Keratinocyte (primary cell): ENCODE data around the gene AFF2. TPM values are rescaled to one million over a fixed set of nuclear protein-coding genes. Genes with fewer than 3 reads are reported as not detected.

Source experiments
- DNase-seq: peaks from one replicate; pipeline ENCODE4 v3.0.0-alpha.2; 2011; ENCODE audit warnings: low read depth, missing footprints, low spot score
- FAIRE-seq: peaks from 2 replicates; lab custom pipeline; 2011; peaks lifted over from hg19 to GRCh38; lab: Jason Lieb, UNC
- H2AFZ ChIP-seq: 2 replicates; pipeline ENCODE4 v1.6.0; 2012; ENCODE audit warnings: low read length, control low read depth, inconsistent platforms; ENCODE audit not compliant: control insufficient read depth
- H3K27ac ChIP-seq: 2 replicates; pipeline ENCODE4 v1.5.1; 2011; ENCODE audit warnings: low read length; ENCODE audit not compliant: control insufficient read depth, insufficient read depth
- H3K27me3 ChIP-seq: 3 replicates; pipeline ENCODE4 v1.6.0; 2011; ENCODE audit warnings: low read length; ENCODE audit not compliant: control insufficient read depth, insufficient read depth; ENCODE audit errors: extremely low read depth
- H3K36me3 ChIP-seq, 2 experiments: 2 replicates in 1 of 2; 3 replicates in 1 of 2; pipeline ENCODE4 v1.5.1; 2011; ENCODE audit warnings: low read length in 2 of 2, mild to moderate bottlenecking in 1 of 2; ENCODE audit not compliant: control insufficient read depth in 2 of 2, insufficient read depth in 2 of 2; ENCODE audit errors: extremely low read depth in 1 of 2
- H3K4me1 ChIP-seq: 3 replicates; pipeline ENCODE4 v1.5.1; 2011; ENCODE audit warnings: low read length; ENCODE audit not compliant: control insufficient read depth, insufficient read depth; ENCODE audit errors: extremely low read depth
- H3K4me2 ChIP-seq: 3 replicates; pipeline ENCODE4 v1.6.0; 2011; ENCODE audit warnings: low read depth, low read length; ENCODE audit not compliant: control insufficient read depth, insufficient read depth; ENCODE audit errors: extremely low read depth
- H3K4me3 ChIP-seq, 3 experiments: fragments of 200-600 bp in 1 of 3; sonication (generic) in 1 of 3; 2 replicates in 2 of 3; 3 replicates in 1 of 3; pipeline ENCODE4 v1.5.1; 2011 to 2016; ENCODE audit warnings: low read length in 3 of 3, mild to moderate bottlenecking in 3 of 3, control low read depth in 2 of 3, inconsistent platforms in 1 of 3, low read depth in 1 of 3, mixed read lengths in 1 of 3, mixed run types in 1 of 3, moderate library complexity in 1 of 3; ENCODE audit not compliant: control insufficient read depth in 2 of 3, insufficient read depth in 2 of 3; ENCODE audit errors: extremely low read depth in 1 of 3
- H3K79me2 ChIP-seq: 2 replicates; pipeline ENCODE4 v1.6.0; 2012; ENCODE audit warnings: low read length; ENCODE audit not compliant: control insufficient read depth, insufficient read depth
- H3K9ac ChIP-seq: 3 replicates; pipeline ENCODE4 v1.6.0; 2011; ENCODE audit warnings: low read length; ENCODE audit not compliant: control insufficient read depth, insufficient read depth; ENCODE audit errors: extremely low read depth
- H3K9me1 ChIP-seq: 3 replicates; pipeline ENCODE4 v1.6.0; 2011; ENCODE audit warnings: low read length; ENCODE audit not compliant: control insufficient read depth, insufficient read depth; ENCODE audit errors: extremely low read depth
- H3K9me3 ChIP-seq: 2 replicates; pipeline ENCODE4 v1.5.1; 2012; ENCODE audit warnings: low read depth, low read length; ENCODE audit not compliant: control insufficient read depth
- H4K20me1 ChIP-seq: 3 replicates; pipeline ENCODE4 v1.6.0; 2011; ENCODE audit warnings: low read length; ENCODE audit not compliant: control insufficient read depth, insufficient read depth; ENCODE audit errors: extremely low read depth
- EZH2 ChIP-seq: IDR thresholded peaks from one replicate; pipeline ENCODE4 v1.6.1; 2012; ENCODE audit warnings: inconsistent platforms, mild to moderate bottlenecking, low read length, moderate library complexity
- dilution Hi-C: fragments of 300-500 bp; cut with MboI; formaldehyde crosslinking; loops from one replicate; pipeline ENCODE4 v1.7.0; 2020; ENCODE audit warnings: low sequenced_read_pairs; ENCODE audit not compliant: extremely low pct_ligation_motif_present
- polyA plus RNA-seq, 5 experiments: library from polyadenylated mRNA; depleted of rRNA in 3 of 5; stranded (reverse) in 3 of 5; stranded (forward) in 1 of 5; unstranded in 1 of 5; fragments of >200 nt; gene quantifications; 1 replicate in 1 of 5; 2 replicates in 3 of 5; 3 replicates in 1 of 5; pipeline versions ENCODE4 v1.2.1 to v1.2.3, GENCODE V29; 2011 to 2012; ENCODE audit warnings: missing spikeins in 2 of 5, low read depth in 1 of 5, low replicate concordance in 1 of 5
- TF ChIP-seq, protein P1 (sequence below), 3 experiments: IDR thresholded peaks in 1 of 3; conservative IDR thresholded peaks in 1 of 3; optimal IDR thresholded peaks in 1 of 3; 2 replicates in 2 of 3; 3 replicates in 1 of 3; pipeline versions ENCODE3 to v1.5.1; 2011; ENCODE audit warnings: low read length in 3 of 3, mild to moderate bottlenecking in 3 of 3, moderate library complexity in 2 of 3, control low read depth in 1 of 3, inconsistent platforms in 1 of 3; ENCODE audit not compliant: insufficient read depth in 2 of 3; ENCODE audit errors: extremely low read depth in 1 of 3

AFF2 gene
- polyA plus RNA-seq, 1 donor (not counting 4 experiments of a cell fraction or from before 2014, with no cell fraction given), result 0.01 TPM

DNA sequence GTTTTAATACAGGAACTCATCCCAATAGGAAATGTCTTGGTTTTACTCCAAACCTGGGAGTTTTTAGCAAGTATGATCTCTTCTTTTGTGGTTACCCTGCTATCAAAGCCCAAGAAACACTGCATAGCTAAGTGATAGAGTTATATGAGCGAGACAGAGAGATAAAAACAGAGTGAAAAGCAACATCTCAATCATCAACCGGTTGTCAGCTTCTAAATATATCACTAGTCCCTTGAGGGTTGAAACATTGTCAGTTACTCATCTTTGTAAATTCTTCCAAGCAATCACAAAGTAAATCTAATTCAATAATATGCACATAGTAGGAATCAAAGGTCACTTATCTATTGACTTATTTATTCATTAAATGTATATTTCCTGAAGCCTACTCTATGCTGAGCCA lies 520.7 kb downstream of the AFF2 start:
- dilution Hi-C loops, result no loop called here
- no peaks in the 10 kb centered on the region for H3K27me3 ChIP-seq
- no peak overlapping the region for H3K4me2 ChIP-seq
- no peaks in the 10 kb centered on the region for H3K79me2 ChIP-seq
- no peaks in the 10 kb centered on the region for H3K36me3 ChIP-seq
- H3K27ac ChIP-seq, result no peak overlapping the region
- no peak overlapping the region for H2AFZ ChIP-seq
- no peaks in the 10 kb centered on the region for H3K4me1 ChIP-seq
- H3K9me3 ChIP-seq, result no peaks in the 10 kb centered on the region
- no peaks in the 10 kb centered on the region for H4K20me1 ChIP-seq
- no peaks in the 10 kb centered on the region for H3K9me1 ChIP-seq
- FAIRE-seq (no peak), DNase-seq (no peak)
- H3K9ac ChIP-seq, result no peak overlapping the region
- H3K4me3 ChIP-seq, result no peak overlapping the region
- TF ChIP-seq, protein P1, sequence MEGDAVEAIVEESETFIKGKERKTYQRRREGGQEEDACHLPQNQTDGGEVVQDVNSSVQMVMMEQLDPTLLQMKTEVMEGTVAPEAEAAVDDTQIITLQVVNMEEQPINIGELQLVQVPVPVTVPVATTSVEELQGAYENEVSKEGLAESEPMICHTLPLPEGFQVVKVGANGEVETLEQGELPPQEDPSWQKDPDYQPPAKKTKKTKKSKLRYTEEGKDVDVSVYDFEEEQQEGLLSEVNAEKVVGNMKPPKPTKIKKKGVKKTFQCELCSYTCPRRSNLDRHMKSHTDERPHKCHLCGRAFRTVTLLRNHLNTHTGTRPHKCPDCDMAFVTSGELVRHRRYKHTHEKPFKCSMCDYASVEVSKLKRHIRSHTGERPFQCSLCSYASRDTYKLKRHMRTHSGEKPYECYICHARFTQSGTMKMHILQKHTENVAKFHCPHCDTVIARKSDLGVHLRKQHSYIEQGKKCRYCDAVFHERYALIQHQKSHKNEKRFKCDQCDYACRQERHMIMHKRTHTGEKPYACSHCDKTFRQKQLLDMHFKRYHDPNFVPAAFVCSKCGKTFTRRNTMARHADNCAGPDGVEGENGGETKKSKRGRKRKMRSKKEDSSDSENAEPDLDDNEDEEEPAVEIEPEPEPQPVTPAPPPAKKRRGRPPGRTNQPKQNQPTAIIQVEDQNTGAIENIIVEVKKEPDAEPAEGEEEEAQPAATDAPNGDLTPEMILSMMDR (optimal IDR thresholded peaks at IDR 0.05 in 1 of 3, IDR thresholded peaks at IDR 0.05 in 1 of 3, conservative IDR thresholded peaks at IDR 0.05 in 1 of 3; ENCODE audit: extremely low read depth in 1 of 3, insufficient read depth in 2 of 3, low read length in 3 of 3), result no peak
- TF ChIP-seq EZH2, result no peak

DNA sequence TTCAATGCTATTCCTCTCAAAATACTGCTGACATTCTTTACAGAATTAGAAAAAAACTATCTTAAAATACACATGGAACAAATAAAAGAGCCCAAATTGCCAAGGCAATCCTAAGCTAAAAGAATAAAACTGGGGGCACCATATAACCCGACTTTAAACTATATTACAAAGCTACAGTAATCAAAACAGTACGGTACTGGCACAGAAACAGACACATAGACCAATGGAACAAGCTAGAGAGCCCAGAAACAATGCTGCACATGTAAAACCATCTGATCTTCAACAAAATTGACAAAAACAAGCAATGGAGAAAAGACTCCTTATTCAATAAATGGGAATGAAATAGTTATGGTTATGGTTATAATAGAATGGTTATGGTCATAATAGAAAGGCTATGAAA lies 522.1 kb downstream of the AFF2 start:
- H3K79me2 ChIP-seq, result no peaks in the 10 kb centered on the region
- no peak overlapping the region for H2AFZ ChIP-seq
- H3K9me3 ChIP-seq, result no peaks in the 10 kb centered on the region
- no peak overlapping the region for H3K4me3 ChIP-seq
- DNase-seq (no peak), FAIRE-seq (no peak)
- no peaks in the 10 kb centered on the region for H4K20me1 ChIP-seq
- no peaks in the 10 kb centered on the region for H3K9me1 ChIP-seq
- TF ChIP-seq, protein P1 (optimal IDR thresholded peaks at IDR 0.05 in 1 of 3, IDR thresholded peaks at IDR 0.05 in 1 of 3, conservative IDR thresholded peaks at IDR 0.05 in 1 of 3; ENCODE audit: extremely low read depth in 1 of 3, insufficient read depth in 2 of 3, low read length in 3 of 3), result no peak
- no peak for TF ChIP-seq EZH2
- no peak overlapping the region for H3K9ac ChIP-seq
- dilution Hi-C loops, result no loop called here
- no peak overlapping the region for H3K27ac ChIP-seq
- H3K27me3 ChIP-seq, result no peaks in the 10 kb centered on the region
- no peaks in the 10 kb centered on the region for H3K4me1 ChIP-seq
- no peak overlapping the region for H3K4me2 ChIP-seq
- H3K36me3 ChIP-seq, result no peaks in the 10 kb centered on the region
